ENCODE results near the gene CDADC1.

Gene CDADC1

DNA sequence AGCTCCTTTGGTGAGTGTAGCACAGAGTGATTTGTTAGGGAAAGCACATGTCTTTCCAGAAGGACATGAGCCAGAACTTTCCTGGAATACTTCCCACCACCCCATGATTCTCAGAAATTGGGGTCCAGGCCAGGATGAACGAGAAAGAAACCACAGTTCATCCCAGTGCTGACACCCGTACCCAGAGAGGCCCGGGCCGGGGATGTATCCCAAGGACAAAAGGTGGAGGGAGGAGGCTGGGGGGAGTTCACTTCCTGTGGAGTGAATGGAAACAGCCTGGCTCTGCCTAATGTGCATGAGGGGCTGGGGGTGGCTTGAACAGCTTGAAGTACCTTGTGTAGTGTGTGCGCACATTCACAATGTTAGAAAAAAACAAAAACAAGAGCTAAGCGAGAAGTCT, 47.5 kb downstream of the CDADC1 start:
- TF ChIP-seq, protein P1, sequence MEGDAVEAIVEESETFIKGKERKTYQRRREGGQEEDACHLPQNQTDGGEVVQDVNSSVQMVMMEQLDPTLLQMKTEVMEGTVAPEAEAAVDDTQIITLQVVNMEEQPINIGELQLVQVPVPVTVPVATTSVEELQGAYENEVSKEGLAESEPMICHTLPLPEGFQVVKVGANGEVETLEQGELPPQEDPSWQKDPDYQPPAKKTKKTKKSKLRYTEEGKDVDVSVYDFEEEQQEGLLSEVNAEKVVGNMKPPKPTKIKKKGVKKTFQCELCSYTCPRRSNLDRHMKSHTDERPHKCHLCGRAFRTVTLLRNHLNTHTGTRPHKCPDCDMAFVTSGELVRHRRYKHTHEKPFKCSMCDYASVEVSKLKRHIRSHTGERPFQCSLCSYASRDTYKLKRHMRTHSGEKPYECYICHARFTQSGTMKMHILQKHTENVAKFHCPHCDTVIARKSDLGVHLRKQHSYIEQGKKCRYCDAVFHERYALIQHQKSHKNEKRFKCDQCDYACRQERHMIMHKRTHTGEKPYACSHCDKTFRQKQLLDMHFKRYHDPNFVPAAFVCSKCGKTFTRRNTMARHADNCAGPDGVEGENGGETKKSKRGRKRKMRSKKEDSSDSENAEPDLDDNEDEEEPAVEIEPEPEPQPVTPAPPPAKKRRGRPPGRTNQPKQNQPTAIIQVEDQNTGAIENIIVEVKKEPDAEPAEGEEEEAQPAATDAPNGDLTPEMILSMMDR (IDR thresholded peaks at IDR 0.05; ENCODE audit: insufficient read depth, low read length, missing control alignments): no peak
- DNase-seq (ENCODE audit: low read depth, low spot score): no peak
- ChIA-PET CTCF (interaction anchor here (0.8 to 9.5 kb wide), 10 partner anchors 11 to 312 kb away, joined by 3 to 78 read pairs (median 6); partner anchors contain the start of genes CAB39L and SETDB2), POLR2A (no interaction called here)
- H3K4me3 ChIP-seq (ENCODE audit: low read depth, low read length): no peak overlapping the region

DNA sequence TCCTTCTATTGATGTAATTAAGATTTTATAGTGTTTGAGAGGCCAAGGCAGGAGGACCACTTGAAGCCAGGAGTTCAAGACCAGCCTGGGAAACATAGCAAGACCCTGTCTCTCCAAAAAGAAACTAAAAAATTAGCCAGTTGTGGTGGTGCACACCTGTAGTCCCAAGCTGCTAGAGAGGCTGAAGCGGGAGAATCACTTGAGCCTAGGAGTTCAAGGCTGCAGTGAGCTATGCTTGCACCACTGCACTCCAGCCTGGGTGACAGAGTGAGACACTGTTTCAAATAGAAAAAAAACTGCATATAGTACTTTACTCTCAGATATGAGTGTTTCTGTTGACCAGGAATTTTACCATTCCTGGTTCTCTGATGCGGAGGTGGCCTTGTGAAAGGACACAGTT, 48.9 kb downstream of the CDADC1 start:
- ChIA-PET POLR2A (interaction anchor here (0.6 kb wide), 1 partner anchor 17 kb away, joined by 3 read pairs; no protein-coding TSS in a partner anchor), CTCF (interaction anchor here (1.0 to 9.5 kb wide), 6 partner anchors 10 to 310 kb away, joined by 3 to 78 read pairs (median 9); no protein-coding TSS in a partner anchor)
- TF ChIP-seq, protein P1 (IDR thresholded peaks at IDR 0.05; ENCODE audit: insufficient read depth, low read length, missing control alignments): no peak
- DNase-seq (ENCODE audit: low read depth, low spot score): no peak
- H3K4me3 ChIP-seq (ENCODE audit: low read depth, low read length): no peak overlapping the region

DNA sequence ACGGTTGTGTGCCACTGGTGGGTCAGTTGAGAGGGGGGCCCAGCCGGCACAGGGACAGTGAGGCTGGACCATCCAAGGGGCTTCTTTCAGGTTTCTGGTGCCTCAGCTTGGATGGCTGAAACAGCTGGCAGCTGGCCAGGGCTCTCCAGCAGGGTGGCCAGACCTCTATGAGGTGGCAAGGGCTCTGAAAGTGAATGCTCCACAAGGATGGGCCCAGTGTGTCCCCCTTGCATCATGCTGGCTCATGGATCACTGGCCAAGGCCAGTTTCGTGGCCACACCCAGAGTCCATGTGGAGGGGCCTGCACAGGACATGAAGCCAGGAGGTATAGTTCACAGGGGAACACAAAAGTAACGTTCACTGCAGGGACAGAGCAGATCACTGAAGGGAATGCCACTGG, 49.6 kb downstream of the CDADC1 start:
- POLR2A ChIA-PET: interaction anchor here (0.6 kb wide), 1 partner anchor 16 kb away, joined by 3 read pairs; no protein-coding TSS in a partner anchor
- DNase-seq (ENCODE audit: low read depth, low spot score): no peak
- no peak overlapping the region for H3K4me3 ChIP-seq (ENCODE audit: low read depth, low read length)
- TF ChIP-seq, protein P1 (IDR thresholded peaks at IDR 0.05; ENCODE audit: insufficient read depth, low read length, missing control alignments): no peak
- CTCF ChIA-PET: interaction anchor here (1.0 to 9.5 kb wide), 4 partner anchors 13 to 139 kb away, joined by 3 to 115 read pairs (median 46); no protein-coding TSS in a partner anchor

DNA sequence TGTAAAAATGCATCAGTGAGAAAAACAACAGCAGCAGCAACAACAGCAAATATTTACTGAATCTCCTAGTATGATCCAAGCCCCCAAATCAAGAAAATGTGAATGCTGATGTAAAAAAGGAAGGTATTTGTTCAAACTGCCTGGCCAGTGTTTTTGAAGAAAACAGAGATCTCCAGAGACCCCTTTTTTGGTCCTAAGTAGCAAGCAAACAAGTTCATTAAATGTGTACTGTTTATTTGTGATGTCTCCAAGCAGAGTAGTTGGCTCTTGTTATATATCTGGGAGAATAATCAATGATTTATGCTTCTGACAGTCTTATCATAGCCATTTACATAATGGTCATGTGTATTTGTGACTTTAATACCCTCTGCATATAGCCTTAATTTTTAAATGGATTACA, 50.7 kb downstream of the CDADC1 start:
- ChIA-PET CTCF (interaction anchor here (0.5 to 9.5 kb wide), 11 partner anchors 10 to 596 kb away, joined by 3 to 115 read pairs (median 3); no protein-coding TSS in a partner anchor), POLR2A (no interaction called here)
- TF ChIP-seq, protein P1 (IDR thresholded peaks at IDR 0.05; ENCODE audit: insufficient read depth, low read length, missing control alignments): no peak
- DNase-seq (ENCODE audit: low read depth, low spot score): no peak
- no peak overlapping the region for H3K4me3 ChIP-seq (ENCODE audit: low read depth, low read length)

DNA sequence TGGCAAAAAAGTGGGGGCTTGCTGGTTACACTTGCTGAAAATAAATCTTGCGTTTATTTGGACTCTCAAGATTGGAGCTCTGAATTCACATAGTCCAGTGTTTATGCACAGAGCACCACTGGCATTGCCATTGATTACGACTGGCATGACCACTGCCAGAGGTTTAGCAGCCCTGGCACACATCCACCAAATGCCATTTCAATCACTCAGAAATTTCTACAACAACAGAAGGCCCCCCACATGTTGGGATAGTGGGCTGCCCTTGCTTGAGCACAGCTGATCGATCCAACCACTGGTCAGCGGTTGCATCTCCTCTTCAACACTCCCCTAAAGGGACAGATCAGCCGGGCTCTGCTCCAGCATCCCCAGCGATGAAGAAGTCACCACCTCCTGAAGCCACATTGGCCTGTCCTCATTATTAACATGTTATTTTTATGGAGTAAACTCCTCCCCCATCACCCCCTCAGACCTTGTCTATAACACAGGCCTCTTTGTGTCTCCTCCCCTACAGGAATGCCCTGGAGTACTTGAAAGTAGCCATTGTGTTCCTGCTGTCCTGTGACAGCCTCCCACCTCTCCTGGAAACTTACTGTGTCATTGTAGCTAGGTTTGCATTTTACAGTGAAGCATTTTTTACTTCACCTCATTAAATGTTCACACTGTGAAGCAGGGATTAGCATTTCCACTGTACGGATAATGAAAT, 51.3 kb downstream of the CDADC1 start:
- CTCF ChIA-PET: interaction anchor here (0.5 to 9.5 kb wide), 13 partner anchors 10 to 596 kb away, joined by 3 to 115 read pairs (median 4); no protein-coding TSS in a partner anchor
- POLR2A ChIA-PET: no interaction called here

DNA sequence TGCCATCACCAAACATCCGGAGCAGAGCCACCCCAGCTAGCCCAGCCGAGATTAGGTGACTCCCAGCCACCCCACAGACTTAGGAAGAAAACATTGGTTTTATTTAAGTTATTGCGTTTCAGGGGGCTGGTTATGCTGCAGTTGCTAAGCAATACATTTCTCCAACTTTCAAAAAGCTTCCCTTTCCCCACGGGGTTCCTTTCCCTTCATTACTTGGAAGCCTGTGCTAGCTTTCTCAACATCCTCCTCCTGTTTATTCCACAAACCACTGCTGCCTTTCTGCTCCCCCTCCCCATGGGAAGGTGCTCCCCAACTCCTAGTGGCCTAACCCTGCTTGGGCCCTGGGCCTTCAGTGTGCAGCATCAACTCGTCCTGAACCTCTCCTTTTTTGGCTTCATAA, 52.6 kb downstream of the CDADC1 start:
- DNase-seq (ENCODE audit: low read depth, low spot score): no peak
- ChIA-PET CTCF (interaction anchor here (0.7 to 9.5 kb wide), 25 partner anchors 10 to 457 kb away, joined by 3 to 115 read pairs (median 5); partner anchors contain the start of genes CAB39L and SETDB2), POLR2A (no interaction called here)
- H3K4me3 ChIP-seq (ENCODE audit: low read depth, low read length): no peak overlapping the region
- TF ChIP-seq, protein P1 (IDR thresholded peaks at IDR 0.05; ENCODE audit: insufficient read depth, low read length, missing control alignments): no peak

More for the DNA sequence above, 51.3 kb downstream of the CDADC1 start:
- TF ChIP-seq, protein P1 (IDR thresholded peaks at IDR 0.05; ENCODE audit: insufficient read depth, low read length, missing control alignments): no peak
- no peak overlapping the region for H3K4me3 ChIP-seq (ENCODE audit: low read depth, low read length)
- no peak for DNase-seq (ENCODE audit: low read depth, low spot score)
